ENCODE data around the gene NACA.
"Not testable (repeated sequence)": the region's sequence is repeated elsewhere in the genome, so short reads cannot be mapped to it uniquely, and the experiment has no call there.

The NACA gene

GRCh38 chr12:56716933-56717880 is 7.9 kb downstream of the NACA start:
- no peak overlapping the region for H3K9ac ChIP-seq (ENCODE audit: low read depth in 1 of 2, low read length in 2 of 2)
- no peaks in the 10 kb centered on the region for H3K9me3 ChIP-seq (ENCODE audit: control insufficient read depth in 1 of 2, low read length in 2 of 2)
- H3K27me3 ChIP-seq (ENCODE audit: control insufficient read depth in 1 of 2, insufficient read depth in 2 of 2, low read length in 2 of 2), result no peaks in the 10 kb centered on the region
- peaks cover 33% of the 10 kb centered on the region in 2 donors for H3K4me1 ChIP-seq (ENCODE audit: control insufficient read depth in 1 of 2, insufficient read depth in 2 of 2, low read length in 2 of 2)
- peaks cover 39 to 74% of the 10 kb centered on the region in 2 donors for H3K36me3 ChIP-seq (ENCODE audit: control insufficient read depth in 1 of 2, insufficient read depth in 2 of 2, low read length in 2 of 2)
- no peak overlapping the region for H3K27ac ChIP-seq (ENCODE audit: low read depth, low read length)
- no peak overlapping the region for H3K4me3 ChIP-seq (ENCODE audit: low read depth in 1 of 2, low read length in 2 of 2)

DNA sequence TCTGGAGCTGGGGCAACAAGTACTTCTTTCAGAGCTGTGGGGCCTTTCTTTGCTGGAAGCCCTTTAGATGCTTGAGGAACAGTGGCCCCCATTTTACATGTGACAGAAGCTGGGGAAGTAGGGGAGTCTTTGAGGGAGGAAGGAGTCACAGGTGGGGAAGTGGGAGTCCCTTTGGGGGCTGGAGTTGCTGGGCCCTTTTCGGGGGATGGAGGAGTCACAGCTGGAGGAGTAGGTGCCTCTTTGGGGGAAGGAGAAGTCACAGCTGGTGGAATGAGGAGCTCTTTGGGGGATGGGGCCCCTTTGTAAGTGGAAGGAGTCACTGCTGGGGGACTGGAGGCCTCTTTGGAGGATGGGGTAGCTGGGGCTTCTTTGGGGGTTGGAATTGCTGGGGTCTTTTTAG is 8.6 kb downstream of the NACA start:
- Histone ChIP-seq H3K9ac (ENCODE audit: low read depth in 1 of 2, low read length in 2 of 2) (no peak overlapping the region), H3K9me3 (ENCODE audit: control insufficient read depth in 1 of 2, low read length in 2 of 2) (no peaks in the 10 kb centered on the region), H3K27me3 (ENCODE audit: control insufficient read depth in 1 of 2, insufficient read depth in 2 of 2, low read length in 2 of 2) (no peaks in the 10 kb centered on the region), H3K36me3 (ENCODE audit: control insufficient read depth in 1 of 2, insufficient read depth in 2 of 2, low read length in 2 of 2) (peaks cover 39 to 79% of the 10 kb centered on the region in 2 donors), H3K27ac (ENCODE audit: low read depth, low read length) (no peak overlapping the region), H3K4me3 (ENCODE audit: low read depth in 1 of 2, low read length in 2 of 2) (no peak overlapping the region), H3K4me1 (ENCODE audit: control insufficient read depth in 1 of 2, insufficient read depth in 2 of 2, low read length in 2 of 2) (peaks cover 25 to 26% of the 10 kb centered on the region in 2 donors)

DNA sequence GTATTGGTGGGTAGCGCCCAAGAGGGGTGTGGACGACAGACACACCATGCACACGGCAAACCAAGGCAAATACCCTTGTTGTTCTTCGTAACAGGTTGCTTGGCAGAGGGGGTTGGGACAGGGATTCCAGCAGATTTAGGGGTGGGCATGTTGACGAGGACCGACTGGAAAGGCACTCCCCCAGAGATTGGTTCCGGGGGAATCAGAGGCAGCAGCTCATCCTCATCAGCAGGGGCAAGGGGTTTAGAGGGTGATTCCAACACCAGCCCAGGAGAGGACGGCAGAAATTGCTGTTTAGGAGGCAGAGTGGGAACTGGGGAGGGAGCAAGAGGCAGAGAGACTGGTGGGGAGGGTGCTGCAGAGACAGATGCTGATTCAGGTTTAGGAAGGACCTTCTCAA is 9.3 kb downstream of the NACA start:
- no peaks in the 10 kb centered on the region for H3K27me3 ChIP-seq (ENCODE audit: control insufficient read depth in 1 of 2, insufficient read depth in 2 of 2, low read length in 2 of 2)
- H3K4me1 ChIP-seq (ENCODE audit: control insufficient read depth in 1 of 2, insufficient read depth in 2 of 2, low read length in 2 of 2), result peaks cover 19% of the 10 kb centered on the region in 2 donors
- no peak overlapping the region for H3K9ac ChIP-seq (ENCODE audit: low read depth in 1 of 2, low read length in 2 of 2)
- peaks cover 40 to 79% of the 10 kb centered on the region in 2 donors for H3K36me3 ChIP-seq (ENCODE audit: control insufficient read depth in 1 of 2, insufficient read depth in 2 of 2, low read length in 2 of 2)
- no peak overlapping the region for H3K4me3 ChIP-seq (ENCODE audit: low read depth in 1 of 2, low read length in 2 of 2)
- no peak overlapping the region for H3K27ac ChIP-seq (ENCODE audit: low read depth, low read length)
- H3K9me3 ChIP-seq (ENCODE audit: control insufficient read depth in 1 of 2, low read length in 2 of 2), result no peaks in the 10 kb centered on the region

DNA sequence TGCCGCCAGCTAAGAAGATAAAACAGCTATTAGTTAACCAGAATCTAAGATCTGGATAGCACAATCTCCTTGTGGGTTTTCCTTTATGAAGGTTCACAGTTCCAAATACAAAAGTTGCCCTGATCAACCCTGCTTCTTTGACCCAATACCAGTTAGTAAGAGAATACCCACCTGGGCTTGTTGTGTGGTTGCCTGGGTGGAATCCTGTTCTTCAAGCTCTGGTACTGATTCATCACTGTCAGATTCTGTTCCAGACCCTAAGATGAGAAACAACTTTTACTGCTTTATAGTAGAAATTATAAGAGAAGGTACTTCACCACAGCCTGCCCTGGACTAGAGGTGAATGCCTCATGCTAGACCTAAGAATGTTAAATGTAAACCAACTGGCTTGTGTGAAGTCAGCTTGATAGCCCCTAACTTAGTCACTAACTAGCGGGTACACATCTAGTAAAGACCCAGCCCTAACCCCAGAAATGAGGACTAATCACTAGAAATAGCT is 10.6 kb downstream of the NACA start:
- H3K4me1 ChIP-seq (ENCODE audit: control insufficient read depth in 1 of 2, insufficient read depth in 2 of 2, low read length in 2 of 2), result peaks cover 6 to 9% of the 10 kb centered on the region in 2 donors
- H3K36me3 ChIP-seq (ENCODE audit: control insufficient read depth in 1 of 2, insufficient read depth in 2 of 2, low read length in 2 of 2), result peaks cover 32 to 66% of the 10 kb centered on the region in 2 donors
- no peaks in the 10 kb centered on the region for H3K27me3 ChIP-seq (ENCODE audit: control insufficient read depth in 1 of 2, insufficient read depth in 2 of 2, low read length in 2 of 2)

DNA sequence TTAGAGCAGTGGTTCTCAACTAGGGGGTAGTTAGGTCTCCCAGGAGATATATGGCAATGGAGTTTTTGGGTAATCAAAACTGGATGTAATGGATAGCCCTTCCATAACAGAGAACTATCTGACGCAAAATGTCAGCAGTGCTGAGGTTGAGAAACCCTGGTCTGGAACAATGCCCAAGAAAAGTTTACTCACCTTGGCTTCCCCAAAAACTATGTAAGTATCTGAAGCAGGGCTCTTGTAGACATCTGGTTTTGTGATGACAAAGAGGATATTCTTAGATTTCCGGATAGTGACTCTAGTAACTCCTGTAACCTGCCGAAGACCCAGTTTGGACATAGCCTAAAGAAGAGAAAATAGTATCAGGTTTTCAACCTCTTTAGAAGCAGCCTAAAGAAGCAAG is 11.8 kb downstream of the NACA start:
- Histone ChIP-seq H3K9me3 (ENCODE audit: control insufficient read depth in 1 of 2, low read length in 2 of 2) (no peaks in the 10 kb centered on the region), H3K9ac (ENCODE audit: low read depth in 1 of 2, low read length in 2 of 2) (no peak overlapping the region), H3K27ac (ENCODE audit: low read depth, low read length) (no peak overlapping the region), H3K4me3 (ENCODE audit: low read depth in 1 of 2, low read length in 2 of 2) (no peak overlapping the region), H3K36me3 (ENCODE audit: control insufficient read depth in 1 of 2, insufficient read depth in 2 of 2, low read length in 2 of 2) (peaks cover 26 to 57% of the 10 kb centered on the region in 2 donors), H3K4me1 (ENCODE audit: control insufficient read depth in 1 of 2, insufficient read depth in 2 of 2, low read length in 2 of 2) (peaks cover 0 to 9% of the 10 kb centered on the region in 2 donors), H3K27me3 (ENCODE audit: control insufficient read depth in 1 of 2, insufficient read depth in 2 of 2, low read length in 2 of 2) (no peaks in the 10 kb centered on the region)

More for the DNA sequence above, 10.6 kb downstream of the NACA start:
- Histone ChIP-seq H3K27ac (ENCODE audit: low read depth, low read length) (no peak overlapping the region), H3K4me3 (ENCODE audit: low read depth in 1 of 2, low read length in 2 of 2) (no peak overlapping the region), H3K9ac (ENCODE audit: low read depth in 1 of 2, low read length in 2 of 2) (no peak overlapping the region), H3K9me3 (ENCODE audit: control insufficient read depth in 1 of 2, low read length in 2 of 2) (no peaks in the 10 kb centered on the region)

GRCh38 chr12:56709759-56710376 is 15.2 kb downstream of the NACA start:
- Histone ChIP-seq H3K36me3 (ENCODE audit: control insufficient read depth in 1 of 2, insufficient read depth in 2 of 2, low read length in 2 of 2) (peaks cover 13 to 40% of the 10 kb centered on the region in 2 donors), H3K4me1 (ENCODE audit: control insufficient read depth in 1 of 2, insufficient read depth in 2 of 2, low read length in 2 of 2) (no peaks in the 10 kb centered on the region), H3K4me3 (ENCODE audit: low read depth in 1 of 2, low read length in 2 of 2) (no peak overlapping the region), H3K27me3 (ENCODE audit: control insufficient read depth in 1 of 2, insufficient read depth in 2 of 2, low read length in 2 of 2) (no peaks in the 10 kb centered on the region), H3K9ac (ENCODE audit: low read depth in 1 of 2, low read length in 2 of 2) (no peak overlapping the region), H3K9me3 (ENCODE audit: control insufficient read depth in 1 of 2, low read length in 2 of 2) (no peaks in the 10 kb centered on the region), H3K27ac (ENCODE audit: low read depth, low read length) (no peak overlapping the region)

DNA sequence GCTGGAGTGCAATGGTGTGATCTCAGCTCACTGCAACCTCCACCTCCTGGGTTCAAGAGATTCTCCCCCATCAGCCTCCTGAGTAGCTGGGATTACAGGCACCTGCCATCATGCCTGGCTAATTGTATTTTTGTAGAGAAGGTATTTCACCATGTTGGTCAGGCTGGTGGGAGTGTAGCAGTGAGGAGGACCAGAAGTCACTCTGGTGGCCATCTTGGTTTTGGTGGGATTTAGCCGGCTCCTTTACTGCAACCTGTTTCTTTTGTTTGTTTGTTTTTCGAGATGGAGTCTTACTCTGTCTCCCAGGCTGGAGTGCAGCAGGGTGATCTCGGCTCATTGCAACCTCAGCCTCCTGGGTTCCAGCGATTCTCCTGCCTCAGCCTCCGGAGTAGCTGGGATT is 20.6 kb downstream of the NACA start:
- not testable (repeated sequence) for H3K27ac ChIP-seq (ENCODE audit: low read depth, low read length); H3K4me1 ChIP-seq (ENCODE audit: control insufficient read depth in 1 of 2, insufficient read depth in 2 of 2, low read length in 2 of 2); H3K9me3 ChIP-seq (ENCODE audit: control insufficient read depth in 1 of 2, low read length in 2 of 2); H3K27me3 ChIP-seq (ENCODE audit: control insufficient read depth in 1 of 2, insufficient read depth in 2 of 2, low read length in 2 of 2); H3K4me3 ChIP-seq (ENCODE audit: low read depth in 1 of 2, low read length in 2 of 2); H3K9ac ChIP-seq (ENCODE audit: low read depth in 1 of 2, low read length in 2 of 2); H3K36me3 ChIP-seq (ENCODE audit: control insufficient read depth in 1 of 2, insufficient read depth in 2 of 2, low read length in 2 of 2)

- Histone ChIP-seq H3K27ac (ENCODE audit: low read depth, low read length) (no peak overlapping the region), H3K4me3 (ENCODE audit: low read depth in 1 of 2, low read length in 2 of 2) (no peak overlapping the region), H3K9me3 (ENCODE audit: control insufficient read depth in 1 of 2, low read length in 2 of 2) (no peaks in the 10 kb centered on the region), H3K4me1 (ENCODE audit: control insufficient read depth in 1 of 2, insufficient read depth in 2 of 2, low read length in 2 of 2) (no peaks in the 10 kb centered on the region), H3K27me3 (ENCODE audit: control insufficient read depth in 1 of 2, insufficient read depth in 2 of 2, low read length in 2 of 2) (no peaks in the 10 kb centered on the region), H3K9ac (ENCODE audit: low read depth in 1 of 2, low read length in 2 of 2) (no peak overlapping the region), H3K36me3 (ENCODE audit: control insufficient read depth in 1 of 2, insufficient read depth in 2 of 2, low read length in 2 of 2) (no peaks in the 10 kb centered on the region)
These were observed 26.0 kb downstream of the NACA start for GRCh38 chr12:56699020-56699661.

GRCh38 chr12:56695327-56696101 is 29.6 kb downstream of the NACA start:
- Histone ChIP-seq H3K36me3 (ENCODE audit: control insufficient read depth in 1 of 2, insufficient read depth in 2 of 2, low read length in 2 of 2) (no peaks in the 10 kb centered on the region), H3K9ac (ENCODE audit: low read depth in 1 of 2, low read length in 2 of 2) (no peak overlapping the region), H3K4me3 (ENCODE audit: low read depth in 1 of 2, low read length in 2 of 2) (no peak overlapping the region), H3K4me1 (ENCODE audit: control insufficient read depth in 1 of 2, insufficient read depth in 2 of 2, low read length in 2 of 2) (no peaks in the 10 kb centered on the region), H3K9me3 (ENCODE audit: control insufficient read depth in 1 of 2, low read length in 2 of 2) (no peaks in the 10 kb centered on the region), H3K27me3 (ENCODE audit: control insufficient read depth in 1 of 2, insufficient read depth in 2 of 2, low read length in 2 of 2) (no peaks in the 10 kb centered on the region), H3K27ac (ENCODE audit: low read depth, low read length) (no peak overlapping the region)
